Mucosa of descending colon (tissue), 3 donors: ENCODE data around the gene PLAGL1. TPM values are rescaled to one million over a fixed set of nuclear protein-coding genes. Genes with fewer than 3 reads are reported as not detected.
"Not testable (repeated sequence)": the region's sequence is repeated elsewhere in the genome, so short reads cannot be mapped to it uniquely, and the experiment has no call there.

Source experiments
- ATAC-seq: fragments of 200-7000 bp; cut with Tn5 transposase; one replicate; pipeline ENCODE4 v1.9.1; 2020; ENCODE audit warnings: mild to moderate bottlenecking, moderate library complexity
- DNase-seq, 3 donors: peaks; one replicate each; pipeline ENCODE4 v3.0.0-alpha.2; 2020
- H3K36me3 ChIP-seq: fragments of 200-600 bp; one replicate; pipeline ENCODE4 v1.8.0; 2021; ENCODE audit warnings: low read depth, mild to moderate bottlenecking
- H3K4me1 ChIP-seq: fragments of 200-600 bp; one replicate; pipeline ENCODE4 v1.8.0; 2021; ENCODE audit warnings: low read depth, mild to moderate bottlenecking
- H3K4me3 ChIP-seq: fragments of 200-600 bp; one replicate; pipeline ENCODE4 v1.8.0; 2021; ENCODE audit warnings: mild to moderate bottlenecking
- H3K9me3 ChIP-seq: fragments of 200-600 bp; one replicate; pipeline ENCODE4 v1.8.0; 2021; ENCODE audit warnings: mild to moderate bottlenecking
- intact Hi-C, 2 donors: fragments of 100-400 bp; cut with DNase I in 1 of 2; cut with micrococcal nuclease in 1 of 2; formaldehyde crosslinking; loops; one replicate each; pipeline versions ENCODE4 v1.11.0 to v1.11.1; 2022; cut with DNase I, micrococcal nuclease
- total RNA-seq, 3 donors: library from RNA; stranded (reverse); fragmentation: NEBNext Ultra II Directional in 2 of 3; extraction: Animal tissue kit (Norgen Biotek cat#: 25700) in 2 of 3; gene quantifications; one replicate each; pipeline versions ENCODE4 v1.2.1 to v1.2.4, GENCODE V29; 2021 to 2023
- TF ChIP-seq, protein P1 (sequence below): fragments of 200-600 bp; IDR thresholded peaks from one replicate; pipeline ENCODE4 v1.8.0; 2022; ENCODE audit warnings: antibody characterized with exemption, mild to moderate bottlenecking
- donor health status: DM: no; HTN: no; CAD: no; lungs with moderate emphysema.
- donor health status: DM: no; HTN: no; CAD: no.
- donor health status: DM: no; HTN: yes; CAD: no.

PLAGL1 gene
- total RNA-seq, 3 donors from 2014 or later: 25.4 to 49.5 (median 46.0) TPM

DNA sequence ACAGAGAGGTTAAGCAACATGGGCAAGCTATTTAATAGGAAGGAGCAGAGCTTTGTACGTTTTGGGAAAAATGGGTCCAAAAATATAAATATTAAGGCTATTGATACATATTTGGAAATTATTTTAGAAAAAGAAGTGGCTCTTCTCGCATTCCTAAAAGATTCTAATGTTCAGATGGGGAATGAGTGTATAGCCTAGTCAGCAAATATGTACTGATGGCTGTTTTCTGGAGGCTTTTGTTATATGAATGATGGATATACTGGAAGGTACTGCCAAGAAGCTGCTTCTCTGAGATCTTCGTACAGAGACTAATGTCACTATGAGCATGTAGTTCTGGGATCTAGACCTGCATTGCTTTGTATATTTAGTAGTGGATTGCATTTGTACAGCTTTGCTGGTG is 71.7 kb downstream of the PLAGL1 start:
- H3K4me1 ChIP-seq: no peaks in the 10 kb centered on the region
- TF ChIP-seq, protein P1, sequence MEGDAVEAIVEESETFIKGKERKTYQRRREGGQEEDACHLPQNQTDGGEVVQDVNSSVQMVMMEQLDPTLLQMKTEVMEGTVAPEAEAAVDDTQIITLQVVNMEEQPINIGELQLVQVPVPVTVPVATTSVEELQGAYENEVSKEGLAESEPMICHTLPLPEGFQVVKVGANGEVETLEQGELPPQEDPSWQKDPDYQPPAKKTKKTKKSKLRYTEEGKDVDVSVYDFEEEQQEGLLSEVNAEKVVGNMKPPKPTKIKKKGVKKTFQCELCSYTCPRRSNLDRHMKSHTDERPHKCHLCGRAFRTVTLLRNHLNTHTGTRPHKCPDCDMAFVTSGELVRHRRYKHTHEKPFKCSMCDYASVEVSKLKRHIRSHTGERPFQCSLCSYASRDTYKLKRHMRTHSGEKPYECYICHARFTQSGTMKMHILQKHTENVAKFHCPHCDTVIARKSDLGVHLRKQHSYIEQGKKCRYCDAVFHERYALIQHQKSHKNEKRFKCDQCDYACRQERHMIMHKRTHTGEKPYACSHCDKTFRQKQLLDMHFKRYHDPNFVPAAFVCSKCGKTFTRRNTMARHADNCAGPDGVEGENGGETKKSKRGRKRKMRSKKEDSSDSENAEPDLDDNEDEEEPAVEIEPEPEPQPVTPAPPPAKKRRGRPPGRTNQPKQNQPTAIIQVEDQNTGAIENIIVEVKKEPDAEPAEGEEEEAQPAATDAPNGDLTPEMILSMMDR: no peak
- H3K36me3 ChIP-seq: no peaks in the 10 kb centered on the region
- intact Hi-C loops: no loop called here
- no peaks in the 10 kb centered on the region for H3K9me3 ChIP-seq
- H3K4me3 ChIP-seq: no peak overlapping the region
- DNase-seq (no peak), ATAC-seq (no peak)

DNA sequence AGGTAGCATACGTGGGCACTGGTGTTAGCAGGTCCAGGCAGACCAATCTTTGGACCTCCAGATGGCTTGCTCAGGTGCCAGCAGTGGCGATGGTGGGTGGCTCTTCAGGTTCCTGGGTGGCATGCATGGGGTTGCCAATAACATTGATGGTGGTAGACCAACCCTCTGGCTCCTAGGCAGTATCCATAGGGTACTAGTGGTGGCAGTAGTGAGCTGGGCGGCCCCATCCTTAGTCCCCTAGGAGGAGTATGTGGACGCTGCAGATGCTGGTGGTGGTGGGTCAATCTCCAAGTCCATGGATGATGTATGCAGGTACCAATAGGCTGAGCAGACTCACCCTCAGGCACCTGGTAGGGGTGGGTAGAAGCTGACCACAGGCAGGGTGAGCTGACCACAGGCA is 73.2 kb downstream of the PLAGL1 start:
- Histone ChIP-seq H3K36me3 (no peaks in the 10 kb centered on the region), H3K4me1 (no peaks in the 10 kb centered on the region), H3K9me3 (no peaks in the 10 kb centered on the region), H3K4me3 (no peak overlapping the region)
- DNase-seq: no peak
- TF ChIP-seq, protein P1: no peak
- no peak for ATAC-seq
- intact Hi-C loops: no loop called here

DNA sequence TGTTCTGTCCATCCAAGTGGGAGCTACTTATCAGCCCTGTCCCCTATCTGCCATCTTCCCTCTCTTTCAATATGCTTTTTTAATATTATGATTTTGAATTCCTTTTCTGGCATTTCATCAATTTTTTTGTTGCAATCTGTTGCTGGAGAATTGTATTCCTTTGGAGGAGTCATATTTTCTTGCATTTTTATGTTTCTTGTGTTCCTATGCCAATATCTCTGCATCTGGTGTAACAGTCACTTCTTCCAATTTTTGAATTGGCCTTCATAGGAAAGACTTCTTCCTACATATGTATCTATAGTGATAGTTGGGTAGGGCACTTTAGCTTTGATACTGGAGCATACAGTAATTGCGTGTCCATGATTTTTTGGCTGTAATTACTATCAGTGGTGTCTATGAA is 73.7 kb downstream of the PLAGL1 start:
- TF ChIP-seq, protein P1: no peak
- no peak overlapping the region for H3K4me3 ChIP-seq
- intact Hi-C loops: no loop called here

DNA sequence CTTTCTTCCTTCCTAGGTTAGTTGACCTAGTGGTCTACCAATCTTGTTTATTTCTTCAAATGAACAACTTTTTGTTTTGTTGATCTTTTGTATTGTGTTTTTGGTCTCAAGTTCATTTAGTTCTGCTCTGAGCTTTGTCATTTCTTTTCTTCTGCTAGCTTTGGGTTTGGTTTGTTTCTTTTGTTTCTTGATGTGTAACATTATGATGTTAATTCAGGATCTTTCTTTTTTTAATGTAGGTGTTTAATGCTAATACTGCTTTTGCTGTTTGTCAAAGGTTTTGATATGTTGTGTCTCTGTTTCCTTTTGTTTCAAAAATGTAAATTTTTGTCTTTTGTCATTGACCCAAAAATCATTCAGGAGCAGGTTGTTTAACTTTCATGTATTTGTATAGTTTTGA is 78.1 kb downstream of the PLAGL1 start:
- no peak for ATAC-seq
- Histone ChIP-seq H3K9me3 (no peaks in the 10 kb centered on the region), H3K36me3 (no peaks in the 10 kb centered on the region), H3K4me1 (no peaks in the 10 kb centered on the region), H3K4me3 (no peak overlapping the region)
- TF ChIP-seq, protein P1: no peak
- intact Hi-C loops: no loop called here
- no peak for DNase-seq

More for the DNA sequence above, 73.7 kb downstream of the PLAGL1 start:
- no peaks in the 10 kb centered on the region for H3K9me3 ChIP-seq
- H3K4me1 ChIP-seq: no peaks in the 10 kb centered on the region
- no peak for DNase-seq
- H3K36me3 ChIP-seq: no peaks in the 10 kb centered on the region
- ATAC-seq: no peak

DNA sequence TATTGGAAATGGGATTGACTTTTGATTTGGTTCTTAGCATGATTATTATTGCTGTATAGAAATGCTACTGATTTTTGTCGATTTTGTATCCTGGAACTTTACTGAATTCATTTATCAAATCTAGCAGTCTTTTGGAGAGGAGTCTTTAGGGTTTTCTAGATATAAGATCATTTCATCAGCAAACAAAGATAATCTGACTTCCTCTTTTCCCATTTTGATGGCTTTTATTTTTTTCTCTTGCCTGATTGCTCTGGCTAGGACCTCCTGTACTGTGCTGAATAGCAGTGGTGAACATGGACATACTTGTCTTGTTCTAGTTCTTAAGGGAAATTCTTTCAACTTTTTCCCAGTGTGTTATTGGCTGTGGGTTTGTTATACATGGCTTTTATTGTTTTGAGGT is 79.2 kb downstream of the PLAGL1 start:
- Histone ChIP-seq H3K4me3 (no peak overlapping the region), H3K9me3 (no peaks in the 10 kb centered on the region), H3K36me3 (no peaks in the 10 kb centered on the region), H3K4me1 (no peaks in the 10 kb centered on the region)
- ATAC-seq (no peak), DNase-seq (no peak)
- TF ChIP-seq, protein P1: no peak
- intact Hi-C loops: no loop called here

DNA sequence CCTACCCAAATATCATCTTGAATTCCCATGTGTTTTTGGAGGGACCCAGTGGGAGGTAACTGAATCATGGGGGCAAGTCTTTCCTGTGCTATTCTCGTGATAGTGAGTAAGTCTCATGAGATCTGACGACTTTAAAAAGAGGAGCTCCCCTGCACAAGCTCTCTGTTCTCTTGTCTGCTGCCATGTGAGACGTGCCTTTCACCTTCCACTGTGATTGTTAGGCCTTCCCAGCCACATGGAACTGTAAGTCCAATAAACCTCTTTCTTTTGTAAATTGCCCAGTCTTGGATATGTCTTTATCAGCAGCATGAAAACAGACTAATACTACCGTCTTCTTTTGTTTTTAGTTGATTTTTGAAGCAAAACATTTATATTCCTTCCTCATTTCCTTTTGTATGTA is 91.0 kb downstream of the PLAGL1 start:
- H3K4me1 ChIP-seq, H3K4me3 ChIP-seq, DNase-seq, ATAC-seq, H3K36me3 ChIP-seq, H3K9me3 ChIP-seq, intact Hi-C loops: not testable (repeated sequence)
